ENCODE results near the gene MVB12A. TPM values are rescaled to one million over a fixed set of nuclear protein-coding genes. Genes with fewer than 3 reads are reported as not detected.

Gene MVB12A
- total and polyA plus RNA-seq, 2 donors (not counting 3 experiments of a cell fraction or from before 2014, with no cell fraction given) = 63.3 to 88.8 TPM

DNA sequence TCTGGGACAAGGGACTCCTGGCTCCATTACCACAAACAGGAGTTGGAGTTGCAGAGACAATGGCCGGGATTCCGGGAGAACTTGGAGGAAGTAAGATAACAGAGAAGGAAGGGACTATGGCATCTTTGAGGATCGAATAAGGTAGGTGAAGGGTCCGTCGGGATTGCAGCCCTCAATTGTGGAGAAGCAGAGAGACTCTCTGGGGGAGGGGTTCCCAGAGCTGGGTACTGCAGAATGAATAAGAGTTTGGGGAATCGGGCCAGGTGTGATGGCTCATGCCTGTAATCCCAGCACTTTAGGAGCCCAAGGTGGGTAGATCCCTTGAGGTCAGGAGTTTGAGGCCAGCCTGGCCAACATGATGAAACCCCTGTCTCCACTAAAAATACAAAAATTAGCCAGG, 18.2 kb upstream of the MVB12A start:
- TF ChIP-seq, protein P1, sequence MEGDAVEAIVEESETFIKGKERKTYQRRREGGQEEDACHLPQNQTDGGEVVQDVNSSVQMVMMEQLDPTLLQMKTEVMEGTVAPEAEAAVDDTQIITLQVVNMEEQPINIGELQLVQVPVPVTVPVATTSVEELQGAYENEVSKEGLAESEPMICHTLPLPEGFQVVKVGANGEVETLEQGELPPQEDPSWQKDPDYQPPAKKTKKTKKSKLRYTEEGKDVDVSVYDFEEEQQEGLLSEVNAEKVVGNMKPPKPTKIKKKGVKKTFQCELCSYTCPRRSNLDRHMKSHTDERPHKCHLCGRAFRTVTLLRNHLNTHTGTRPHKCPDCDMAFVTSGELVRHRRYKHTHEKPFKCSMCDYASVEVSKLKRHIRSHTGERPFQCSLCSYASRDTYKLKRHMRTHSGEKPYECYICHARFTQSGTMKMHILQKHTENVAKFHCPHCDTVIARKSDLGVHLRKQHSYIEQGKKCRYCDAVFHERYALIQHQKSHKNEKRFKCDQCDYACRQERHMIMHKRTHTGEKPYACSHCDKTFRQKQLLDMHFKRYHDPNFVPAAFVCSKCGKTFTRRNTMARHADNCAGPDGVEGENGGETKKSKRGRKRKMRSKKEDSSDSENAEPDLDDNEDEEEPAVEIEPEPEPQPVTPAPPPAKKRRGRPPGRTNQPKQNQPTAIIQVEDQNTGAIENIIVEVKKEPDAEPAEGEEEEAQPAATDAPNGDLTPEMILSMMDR (IDR thresholded peaks at IDR 0.05; ENCODE audit: extremely low read depth in 1 of 2, insufficient read depth in 1 of 2, low read depth in 1 of 2, low read length in 2 of 2) = no peak
- no peak for TF ChIP-seq EZH2 (IDR thresholded peaks at IDR 0.05; ENCODE audit: borderline replicate concordance, low read depth, low read length, severe bottlenecking)
- TF ChIP-seq, protein P2, sequence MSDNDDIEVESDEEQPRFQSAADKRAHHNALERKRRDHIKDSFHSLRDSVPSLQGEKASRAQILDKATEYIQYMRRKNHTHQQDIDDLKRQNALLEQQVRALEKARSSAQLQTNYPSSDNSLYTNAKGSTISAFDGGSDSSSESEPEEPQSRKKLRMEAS (IDR thresholded peaks at IDR 0.05; ENCODE audit: insufficient read depth, insufficient read length) = no peak
- no peak for TF ChIP-seq POLR2AphosphoS5 (IDR thresholded peaks at IDR 0.05; ENCODE audit: insufficient read depth, low read depth, low read length)
- TF ChIP-seq GATA2 (IDR thresholded peaks at IDR 0.05; ENCODE audit: insufficient read depth, insufficient read length, low read depth, low read length) = no peak
- TF ChIP-seq POLR2A (IDR thresholded peaks at IDR 0.05; ENCODE audit: low read depth, low read length) = no peak
- TF ChIP-seq FOS (IDR thresholded peaks at IDR 0.05; ENCODE audit: borderline replicate concordance, insufficient read depth, low read length) = no peak
- TF ChIP-seq JUN (IDR thresholded peaks at IDR 0.05; ENCODE audit: borderline replicate concordance, insufficient read depth, insufficient read length, low read depth) = no peak
- TF ChIP-seq MYC (IDR thresholded peaks at IDR 0.05; ENCODE audit: low read depth, low read length) = no peak
- no TSS peak for BruUV-seq (replicated peaks)
- H3K4me1 ChIP-seq (ENCODE audit: control insufficient read depth, extremely low read depth, insufficient read depth, low read length) = peaks cover 17% of the 10 kb centered on the region
- H3K9me1 ChIP-seq (replicated peaks; ENCODE audit: control insufficient read depth, extremely low read depth, insufficient read depth, low read length) = no peaks in the 10 kb centered on the region
- H3K79me2 ChIP-seq (ENCODE audit: control insufficient read depth, insufficient read depth, low read length) = peaks cover 8% of the 10 kb centered on the region
- intact Hi-C loops (cut with micrococcal nuclease) (loop anchor here (10.0 kb wide), 1 partner anchor 153 kb away; the partner anchor contains the start of gene COLGALT1), dilution Hi-C loops (cut with MboI; ENCODE audit: extremely low pct_ligation_motif_present, low sequenced_read_pairs) (no loop called here)
- no peak overlapping the region for H3K4me2 ChIP-seq (ENCODE audit: insufficient read depth, low read length)
- POLR2A ChIA-PET = interaction anchor here (0.7 kb wide), 1 partner anchor 15 kb away, joined by 3 read pairs; no protein-coding TSS in a partner anchor
- H3K9ac ChIP-seq (replicated peaks; ENCODE audit: extremely low read depth, insufficient read depth, low read length) = no peak overlapping the region
- H4K20me1 ChIP-seq (replicated peaks; ENCODE audit: control insufficient read depth, extremely low read depth, insufficient read depth, low read length) = no peaks in the 10 kb centered on the region
- peak; percentile 8 for FAIRE-seq
- H3K27ac ChIP-seq (ENCODE audit: insufficient read depth, low read depth, low read length) = no peak overlapping the region
- CTCF ChIA-PET = no interaction called here
- H3K27me3 ChIP-seq (ENCODE audit: control insufficient read depth in 2 of 2, insufficient read depth in 2 of 2, low read length in 2 of 2) = no peaks in the 10 kb centered on the region
- H3K4me3 ChIP-seq (replicated peaks in 1 of 3; ENCODE audit: insufficient read depth in 1 of 3, low read depth in 1 of 3, low read length in 3 of 3) = no peak overlapping the region
- no peaks in the 10 kb centered on the region for H3K9me3 ChIP-seq (replicated peaks; ENCODE audit: control insufficient read depth, insufficient read depth, low read length)
- no peak overlapping the region for H2AFZ ChIP-seq (ENCODE audit: low read depth, low read length)
- no peak for DNase-seq (ENCODE audit: low read depth, low spot score)
- H3K36me3 ChIP-seq (ENCODE audit: control insufficient read depth in 2 of 2, extremely low read depth in 1 of 2, insufficient read depth in 2 of 2, low read length in 2 of 2) = no peaks in the 10 kb centered on the region
